GM19467 (cell line): ENCODE results near the gene ARFIP2.
"Not testable (repeated sequence)": the region's sequence is repeated elsewhere in the genome, so short reads cannot be mapped to it uniquely, and the experiment has no call there.

Experiments used
- ATAC-seq: cut with Tn5 transposase; IDR thresholded peaks from one replicate; pipeline ENCODE4 v1.9.1; 2021; ENCODE audit warnings: mild to moderate bottlenecking, moderate library complexity; ENCODE audit not compliant: unreplicated experiment

The ARFIP2 gene, protein sequence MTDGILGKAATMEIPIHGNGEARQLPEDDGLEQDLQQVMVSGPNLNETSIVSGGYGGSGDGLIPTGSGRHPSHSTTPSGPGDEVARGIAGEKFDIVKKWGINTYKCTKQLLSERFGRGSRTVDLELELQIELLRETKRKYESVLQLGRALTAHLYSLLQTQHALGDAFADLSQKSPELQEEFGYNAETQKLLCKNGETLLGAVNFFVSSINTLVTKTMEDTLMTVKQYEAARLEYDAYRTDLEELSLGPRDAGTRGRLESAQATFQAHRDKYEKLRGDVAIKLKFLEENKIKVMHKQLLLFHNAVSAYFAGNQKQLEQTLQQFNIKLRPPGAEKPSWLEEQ

DNA sequence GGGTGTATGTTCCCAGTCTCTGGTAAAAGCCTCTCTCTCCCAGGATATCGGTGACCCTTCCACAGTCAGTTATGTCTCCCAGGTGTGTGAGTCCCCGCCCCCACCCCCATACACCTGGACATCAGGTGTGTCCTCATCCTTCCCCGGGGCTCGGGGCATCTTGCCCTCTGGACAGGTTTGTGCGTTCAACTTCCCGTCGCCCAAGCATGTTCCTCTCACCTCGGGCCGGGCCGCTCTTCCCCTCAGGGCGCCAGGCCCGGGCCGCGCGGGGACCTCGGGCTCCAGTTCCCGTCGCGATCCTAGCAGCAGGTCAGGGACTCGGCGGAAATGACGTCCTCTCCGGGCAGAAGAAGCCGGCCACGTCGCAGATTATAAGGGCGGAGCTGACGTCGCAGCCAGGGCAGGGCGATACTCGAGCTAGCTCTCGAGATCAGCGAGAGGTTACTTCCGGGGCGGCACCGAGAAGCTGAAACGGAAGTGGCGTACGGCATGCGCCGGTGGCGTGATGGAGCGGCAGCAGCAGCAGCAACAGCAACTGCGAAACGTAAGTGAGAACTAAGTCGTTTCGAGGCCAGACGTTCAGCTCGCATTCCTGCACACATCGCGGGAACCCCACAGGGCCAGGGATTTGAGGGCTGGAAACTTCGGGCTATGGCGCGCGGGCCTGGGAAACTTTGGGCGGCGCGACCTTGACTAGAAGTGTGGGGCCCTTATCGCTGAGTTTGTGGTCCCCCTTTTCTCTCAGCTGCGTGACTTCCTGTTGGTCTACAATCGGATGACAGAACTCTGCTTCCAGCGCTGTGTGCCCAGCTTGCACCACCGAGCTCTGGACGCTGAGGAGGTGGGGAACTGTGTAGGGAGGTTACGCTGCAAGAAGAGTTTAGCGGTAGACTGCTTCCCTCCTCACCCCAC lies at the start of gene ARFIP2, which contains the start of gene TIMM10B:
Gene ARFIP2, minus strand, starts transcription at position 320 of the 912 bp plus-strand sequence. CDS start 910 bp downstream, outside the sequence.
Gene TIMM10B, plus strand, starts transcription at position 490 of the 912 bp plus-strand sequence. Its CDS starts 16 bp downstream, at position 506.
- ATAC-seq = peak; percentile 97

DNA sequence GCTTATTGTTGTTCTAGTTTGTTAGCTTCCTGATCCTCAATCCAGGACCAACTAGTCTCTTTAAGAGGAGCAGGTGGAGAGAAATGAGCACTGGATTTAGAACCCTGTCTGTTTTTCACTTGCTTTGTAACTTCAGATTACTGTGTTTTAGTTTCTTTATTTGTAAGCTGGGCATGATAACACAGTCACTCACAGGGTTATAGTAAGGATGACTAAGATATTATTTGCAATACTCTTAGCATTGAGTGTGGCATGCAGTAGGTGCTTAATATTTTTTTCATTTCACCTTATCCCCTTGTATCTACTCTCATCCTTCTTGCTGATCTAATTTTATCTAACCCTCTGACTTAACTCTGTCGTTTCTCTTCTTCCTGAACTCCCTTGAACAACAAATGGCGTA lies 49.7 kb upstream of the ARFIP2 start:
- no peak for ATAC-seq

GRCh38 chr11:6529266-6529665 lies 48.1 kb upstream of the ARFIP2 start:
- ATAC-seq = no peak

DNA sequence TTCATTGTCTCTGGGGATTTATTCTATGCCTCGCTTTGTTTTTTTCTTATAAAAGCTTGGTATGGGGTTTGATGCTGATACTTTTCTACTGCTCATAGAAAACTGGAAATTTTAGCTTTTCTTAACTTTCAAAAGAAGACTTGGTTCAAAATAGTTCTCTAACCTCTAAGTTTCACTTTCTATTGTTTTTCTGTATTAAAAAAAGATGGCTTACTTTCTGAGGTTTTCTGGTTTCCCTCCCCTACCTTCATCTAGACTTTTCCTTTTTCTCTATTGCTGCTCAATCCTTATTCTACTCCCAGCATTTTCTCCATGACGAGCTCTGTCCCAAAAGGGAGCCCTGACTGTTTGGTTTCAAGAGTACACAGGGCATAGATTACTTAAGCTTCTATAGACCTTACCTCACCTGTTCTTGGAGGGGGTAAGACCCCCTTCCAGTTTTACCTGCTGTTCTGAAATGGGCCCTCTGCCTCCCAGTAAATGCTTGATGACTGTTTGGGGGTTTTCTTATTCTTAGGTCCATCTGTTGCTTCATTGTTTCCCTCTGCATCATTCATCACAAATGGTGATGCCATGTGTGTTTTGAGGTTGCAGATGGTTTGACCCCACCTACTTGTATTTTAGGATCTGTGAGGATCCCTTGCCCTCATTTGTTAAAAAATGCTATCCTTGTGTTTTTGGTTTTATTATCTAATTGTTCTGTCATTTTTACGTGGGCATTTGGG lies 45.4 kb upstream of the ARFIP2 start:
- no peak for ATAC-seq

DNA sequence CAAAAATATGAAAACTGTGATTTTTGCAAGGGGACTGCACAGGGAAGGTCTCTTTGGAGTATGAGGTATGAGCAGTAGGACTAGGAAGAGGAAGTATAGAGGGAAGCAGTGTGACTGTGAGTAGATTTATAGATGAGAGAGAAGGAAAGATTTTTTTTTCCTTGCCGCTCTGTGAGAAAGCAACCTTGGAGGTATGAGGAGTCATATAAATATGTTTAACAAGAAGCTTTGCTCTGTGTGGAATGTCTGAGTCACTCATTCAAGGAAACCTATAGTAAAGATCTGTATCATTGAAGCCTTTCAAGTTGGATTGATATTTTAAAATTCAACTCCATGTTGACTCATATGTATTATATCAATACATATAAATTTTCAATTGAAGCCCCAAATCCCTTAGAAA lies 42.1 kb upstream of the ARFIP2 start:
- ATAC-seq = no peak

DNA sequence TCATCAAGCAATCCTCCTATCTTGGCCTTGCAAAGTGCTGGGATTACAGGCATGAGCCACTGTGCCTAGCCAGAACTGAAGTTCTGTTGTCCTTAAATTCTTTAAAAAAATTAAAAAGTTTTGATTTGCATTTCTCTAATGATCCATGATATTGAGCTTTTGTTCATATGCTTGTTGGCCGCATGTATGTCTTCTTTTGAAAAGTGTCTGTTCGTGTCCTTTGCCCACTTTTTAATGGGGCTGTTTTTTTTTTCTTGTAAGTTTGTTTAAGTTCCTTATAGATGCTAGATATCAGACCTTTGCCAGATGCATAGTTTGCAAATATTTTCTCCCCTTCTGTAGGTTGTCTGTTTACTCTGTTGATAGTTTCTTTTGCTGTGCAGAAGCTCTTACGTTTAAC lies 40.8 kb upstream of the ARFIP2 start:
- ATAC-seq = not testable (repeated sequence)

DNA sequence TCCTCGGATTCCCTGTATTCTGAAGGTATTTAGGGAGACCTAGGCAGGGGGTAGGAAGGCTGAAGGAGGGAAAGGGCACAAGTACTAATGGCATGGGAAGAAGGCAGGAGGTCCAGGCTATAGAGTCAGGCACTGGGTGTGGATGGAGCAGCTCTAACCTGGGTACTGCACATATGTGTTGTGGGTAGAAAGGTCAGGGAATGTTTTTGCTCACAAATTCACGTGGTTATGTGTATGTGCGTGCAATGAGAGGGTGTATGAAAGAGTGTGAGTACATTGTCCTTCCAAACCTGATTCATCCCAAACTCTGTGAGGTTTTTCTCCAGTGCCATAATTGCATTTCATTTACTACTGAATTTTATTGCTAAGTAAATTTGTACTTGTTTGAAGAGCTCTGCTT lies 39.1 kb upstream of the ARFIP2 start:
- ATAC-seq = no peak

GRCh38 chr11:6516865-6517264 lies 35.7 kb upstream of the ARFIP2 start:
- ATAC-seq = no peak

DNA sequence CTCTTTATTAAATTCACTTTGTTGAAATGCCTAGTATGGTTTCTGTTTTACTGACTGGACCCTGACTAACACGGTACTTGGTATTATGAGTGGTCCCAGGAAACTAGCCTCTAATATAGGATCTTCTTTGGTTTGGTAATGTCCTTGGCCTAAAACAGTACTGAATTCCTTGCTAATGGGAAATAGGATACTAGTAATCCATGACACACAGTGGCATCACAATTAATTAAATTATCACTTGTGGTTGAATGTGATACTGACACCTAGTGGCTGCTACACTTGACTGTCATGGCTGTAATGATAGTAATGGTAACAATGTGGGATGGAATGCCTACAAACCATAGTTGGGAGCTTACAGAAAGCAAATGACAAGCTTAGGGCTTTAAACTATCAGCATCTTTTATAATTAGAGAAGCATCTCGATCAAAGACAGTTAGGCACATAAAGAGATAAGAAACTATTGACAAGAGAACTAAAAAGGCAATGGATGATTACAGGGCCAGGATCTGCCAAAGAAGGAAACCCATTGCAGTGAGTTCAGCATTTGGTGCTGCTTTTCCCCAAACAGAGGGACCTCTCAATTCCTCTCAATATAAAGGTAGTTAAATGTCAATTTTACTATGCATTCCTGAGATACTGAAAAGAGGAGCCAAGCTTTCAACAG lies 24.6 kb upstream of the ARFIP2 start:
- no peak for ATAC-seq

DNA sequence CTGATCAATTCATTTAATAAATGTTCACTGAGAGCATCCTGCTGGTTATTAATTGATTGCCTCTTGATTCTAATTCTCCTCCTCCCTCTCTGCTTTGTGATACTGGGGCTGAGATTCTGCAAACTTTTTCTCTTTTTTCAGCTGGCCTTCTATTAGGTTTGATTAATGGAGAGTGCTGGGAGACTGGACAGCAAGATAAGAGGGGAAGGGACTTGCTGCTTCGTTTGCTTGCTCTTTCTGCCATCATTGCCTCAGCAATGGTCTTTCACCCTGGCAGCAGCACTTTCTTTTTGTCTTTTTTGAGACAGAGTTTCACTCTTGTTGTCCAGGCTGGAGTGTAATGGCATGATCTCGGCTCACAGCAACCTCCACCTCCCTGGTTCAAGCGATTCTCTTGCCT lies 23.0 kb upstream of the ARFIP2 start:
- ATAC-seq = no peak

- ATAC-seq = no peak
These were observed 21.3 kb upstream of the ARFIP2 start for GRCh38 chr11:6502382-6502781.

- ATAC-seq = no peak
These were observed 17.4 kb upstream of the ARFIP2 start for GRCh38 chr11:6498544-6498943.

- no peak for ATAC-seq
These were observed 17.0 kb upstream of the ARFIP2 start for GRCh38 chr11:6498121-6498520.

DNA sequence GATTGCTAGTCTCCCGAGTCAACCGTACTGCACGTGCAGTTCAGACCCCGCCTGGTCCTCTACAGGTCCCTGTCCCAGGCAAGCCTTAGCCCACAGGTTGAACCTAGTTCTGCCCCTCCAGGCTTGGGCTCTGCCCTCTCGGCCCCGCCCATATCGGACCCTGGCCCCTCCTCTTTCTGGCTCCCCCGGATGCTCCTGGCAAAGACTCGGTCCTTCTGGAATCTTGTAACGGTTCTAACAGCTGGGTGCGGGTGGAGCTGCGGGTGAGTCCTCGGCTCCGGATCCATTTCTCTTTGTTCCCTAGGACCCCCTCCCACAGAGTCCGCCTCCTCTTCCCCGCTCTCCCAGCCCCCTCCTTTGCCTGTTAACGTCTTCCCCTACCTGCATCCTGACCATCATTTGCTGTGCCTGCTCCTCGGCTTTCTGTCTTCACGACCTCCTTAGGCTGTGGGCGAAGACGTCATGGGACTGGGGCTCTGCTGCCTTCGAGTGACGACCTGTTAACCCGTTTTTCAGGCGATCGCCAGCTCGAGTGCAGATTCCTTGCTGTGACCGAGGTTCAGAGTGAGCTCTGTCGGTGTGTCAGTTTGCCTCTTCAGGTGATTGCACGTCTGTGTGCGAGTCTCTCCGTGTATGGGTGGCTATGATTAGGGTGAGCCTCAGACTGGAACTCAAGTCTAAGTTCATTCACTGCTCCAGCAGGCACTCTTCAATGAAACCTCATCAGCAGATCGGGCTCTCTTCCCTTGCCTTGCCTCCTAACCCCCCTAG lies 16.1 kb upstream of the ARFIP2 start, which contains the start of gene DNHD1:
Gene DNHD1, plus strand, starts transcription at position 212 of the 771 bp plus-strand sequence. CDS start 936 bp downstream, outside the sequence.
- ATAC-seq = no peak

GRCh38 chr11:6489306-6489705 lies 8.2 kb upstream of the ARFIP2 start:
- ATAC-seq = no peak

DNA sequence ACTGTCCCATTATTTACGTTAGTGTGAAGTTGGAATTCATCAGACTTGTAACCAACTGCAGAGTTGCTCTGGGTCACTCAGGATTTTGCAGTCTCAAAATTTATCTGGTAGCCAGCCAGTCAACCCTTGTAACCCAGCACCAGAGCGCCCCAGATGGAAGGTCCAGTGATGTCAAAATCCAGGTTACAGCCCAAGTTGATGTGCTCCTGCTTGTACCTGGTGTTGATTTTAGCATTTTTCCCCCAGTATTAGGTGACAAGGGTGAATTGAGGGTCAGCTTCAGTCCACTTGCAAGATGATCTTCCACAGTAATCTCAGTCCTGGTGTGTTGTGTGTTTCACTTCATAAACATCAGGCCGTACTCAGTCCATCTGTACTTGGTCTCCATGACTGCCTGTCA lies 7.7 kb upstream of the ARFIP2 start:
- no peak for ATAC-seq

DNA sequence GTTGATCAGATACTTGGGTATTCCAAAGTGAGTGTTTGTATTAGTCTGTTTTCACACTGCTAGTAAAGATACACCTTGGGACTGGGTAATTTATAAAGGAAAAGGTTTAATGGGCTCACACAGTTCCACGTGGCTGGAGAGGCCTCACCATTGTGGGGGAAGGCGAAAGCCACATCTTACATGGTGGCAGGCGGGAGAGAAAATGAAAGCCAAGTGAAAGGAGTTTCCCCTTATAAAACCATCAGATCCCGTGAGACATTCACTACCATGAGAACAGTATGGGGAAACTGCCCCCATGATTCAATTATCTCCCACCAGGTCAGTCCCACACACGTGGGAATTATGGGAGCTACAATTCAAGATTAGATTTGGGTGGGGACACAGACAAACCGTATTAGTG lies 7.2 kb upstream of the ARFIP2 start:
- ATAC-seq = no peak

- ATAC-seq = no peak
These were observed 5.8 kb upstream of the ARFIP2 start for GRCh38 chr11:6486938-6487337.

- no peak for ATAC-seq
These were observed 5.1 kb upstream of the ARFIP2 start for GRCh38 chr11:6486256-6486655.

DNA sequence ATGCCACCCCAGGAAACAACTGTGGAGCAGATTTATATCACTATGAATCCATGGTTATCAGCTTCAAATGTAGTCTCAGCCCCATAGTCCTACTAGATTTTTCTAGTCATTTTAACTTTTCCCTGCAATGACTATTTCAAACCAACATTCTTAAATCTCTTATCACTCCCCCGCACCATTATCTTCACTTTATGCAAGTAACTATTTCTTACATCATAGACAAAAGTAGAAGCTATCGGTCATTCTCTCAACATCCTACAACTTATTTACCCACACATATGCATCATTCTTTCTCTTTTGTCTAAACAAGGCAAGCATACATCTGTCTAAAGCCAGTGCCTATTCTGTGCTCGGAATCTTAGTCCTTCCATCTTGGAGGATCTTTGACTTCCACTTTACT lies 4.5 kb upstream of the ARFIP2 start:
- ATAC-seq = no peak
